ENCODE measurements around the gene TUBGCP2.
"Not testable (repeated sequence)": the region's sequence is repeated elsewhere in the genome, so short reads cannot be mapped to it uniquely, and the experiment has no call there.

Gene TUBGCP2

DNA sequence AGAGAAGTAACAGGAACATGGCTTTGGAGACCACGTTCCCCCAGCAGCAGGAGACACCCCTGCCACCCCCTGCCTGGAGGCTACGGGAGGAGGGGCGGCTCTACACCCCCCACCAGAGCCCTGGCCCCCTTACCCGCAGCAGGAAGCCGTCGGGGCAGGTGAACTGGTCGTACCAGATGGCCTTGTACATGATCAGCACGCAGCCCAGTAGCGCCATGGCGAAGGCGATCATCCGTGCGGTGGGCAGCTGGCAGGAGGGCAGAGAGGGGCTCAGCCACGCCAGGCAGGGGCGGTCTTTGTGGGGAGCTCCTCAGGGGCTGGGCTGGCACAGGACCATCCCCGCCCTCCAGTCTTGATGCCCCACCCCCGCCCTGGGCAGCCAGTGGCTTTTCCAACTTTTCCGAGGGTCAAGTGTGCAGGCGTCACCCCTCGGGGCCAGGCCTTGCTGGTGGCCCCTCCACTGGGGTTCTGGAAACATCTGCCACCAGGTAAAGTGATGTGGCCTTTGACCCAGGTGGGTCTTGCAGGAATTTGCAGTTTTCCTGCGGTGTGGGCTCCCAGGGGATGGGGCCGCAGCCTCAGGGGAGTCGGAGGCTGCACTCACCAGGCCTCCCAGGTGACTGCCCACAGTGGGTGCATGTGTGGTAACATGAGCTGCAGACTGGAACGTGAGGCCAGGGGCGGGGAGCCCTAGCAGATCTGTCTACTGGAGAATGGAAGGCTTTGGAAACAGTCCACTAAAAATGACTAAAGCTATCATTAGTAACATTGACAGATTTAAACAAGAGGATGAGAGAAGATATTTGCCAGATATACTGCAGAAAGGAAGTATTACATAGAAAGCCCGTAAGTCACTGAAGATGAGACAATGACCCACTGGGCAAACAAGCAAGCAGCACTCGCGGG lies 18.3 kb upstream of the TUBGCP2 start:
- in situ Hi-C loops (cut with MboI; ENCODE audit: low sequenced_read_pairs): no loop called here

DNA sequence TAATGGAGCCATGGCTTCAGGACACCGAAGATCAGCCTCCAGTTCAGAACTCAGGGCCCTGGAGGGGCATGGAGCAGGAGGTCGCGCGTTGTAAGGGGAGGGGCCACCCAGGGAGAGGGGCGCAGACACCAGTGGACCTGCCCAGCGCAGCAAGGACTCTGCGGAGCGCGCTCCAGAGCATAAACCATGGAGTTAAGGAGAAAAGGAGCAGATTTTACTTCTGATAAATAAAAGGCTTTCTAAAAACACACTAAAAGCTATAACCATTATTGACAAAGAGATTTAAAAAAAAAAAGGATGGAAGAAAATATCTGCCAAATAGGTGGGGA lies 17.5 kb upstream of the TUBGCP2 start:
- in situ Hi-C loops (cut with MboI; ENCODE audit: low sequenced_read_pairs): no loop called here

GRCh38 chr10:133325440-133326222 lies 17.0 kb upstream of the TUBGCP2 start:
- in situ Hi-C loops (cut with MboI; ENCODE audit: low sequenced_read_pairs): no loop called here

DNA sequence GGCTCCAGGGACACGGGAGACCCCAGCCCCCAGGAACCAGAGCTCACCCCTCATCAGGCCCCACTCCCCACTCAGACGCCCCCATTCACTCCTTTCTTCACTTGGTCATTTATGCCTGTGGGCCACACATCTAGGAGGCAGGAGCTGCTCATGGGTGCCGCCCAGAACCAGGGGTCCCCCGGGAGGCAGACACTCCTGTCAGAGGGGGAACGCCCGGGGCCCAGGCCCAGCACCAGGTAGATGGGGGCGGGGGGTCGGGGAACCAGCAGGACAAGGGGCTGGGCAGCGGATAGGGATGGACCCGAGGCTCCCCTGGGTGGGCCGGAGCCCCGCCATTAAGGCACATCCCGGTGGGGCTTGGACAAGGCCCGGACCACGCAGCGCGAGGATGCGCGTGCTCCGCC lies 16.2 kb upstream of the TUBGCP2 start:
- in situ Hi-C loops (cut with MboI; ENCODE audit: low sequenced_read_pairs): no loop called here

DNA sequence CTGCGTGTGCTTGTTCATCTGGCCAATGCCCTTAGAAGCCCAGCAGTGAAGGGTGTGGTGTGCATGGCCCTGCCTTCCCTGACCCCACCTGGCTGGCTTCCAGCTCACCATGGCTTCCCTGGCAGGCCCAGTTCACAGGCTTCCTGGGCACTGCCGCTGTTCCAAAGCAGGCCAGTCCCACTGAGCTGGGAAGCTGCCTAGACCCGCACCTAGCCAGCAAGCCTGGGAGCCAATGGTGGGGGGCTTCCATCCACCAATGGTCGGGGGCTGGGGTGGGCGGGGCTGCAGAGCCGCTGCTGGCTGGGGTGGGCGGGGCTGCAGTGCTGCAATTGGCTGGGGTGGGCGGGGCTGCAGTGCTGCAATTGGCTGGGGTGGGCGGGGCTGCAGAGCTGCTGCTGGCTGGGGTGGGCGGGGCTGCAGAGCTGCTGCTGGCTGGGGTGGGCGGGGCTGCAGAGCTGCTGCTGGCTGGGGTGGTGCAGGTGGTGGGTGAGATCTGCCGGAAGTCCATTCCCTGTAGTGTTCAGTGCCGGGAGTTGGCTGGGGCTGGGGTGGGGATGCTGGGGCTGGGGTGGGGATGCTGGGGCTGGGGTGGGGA lies 15.6 kb upstream of the TUBGCP2 start:
- in situ Hi-C loops (cut with MboI; ENCODE audit: low sequenced_read_pairs): no loop called here

DNA sequence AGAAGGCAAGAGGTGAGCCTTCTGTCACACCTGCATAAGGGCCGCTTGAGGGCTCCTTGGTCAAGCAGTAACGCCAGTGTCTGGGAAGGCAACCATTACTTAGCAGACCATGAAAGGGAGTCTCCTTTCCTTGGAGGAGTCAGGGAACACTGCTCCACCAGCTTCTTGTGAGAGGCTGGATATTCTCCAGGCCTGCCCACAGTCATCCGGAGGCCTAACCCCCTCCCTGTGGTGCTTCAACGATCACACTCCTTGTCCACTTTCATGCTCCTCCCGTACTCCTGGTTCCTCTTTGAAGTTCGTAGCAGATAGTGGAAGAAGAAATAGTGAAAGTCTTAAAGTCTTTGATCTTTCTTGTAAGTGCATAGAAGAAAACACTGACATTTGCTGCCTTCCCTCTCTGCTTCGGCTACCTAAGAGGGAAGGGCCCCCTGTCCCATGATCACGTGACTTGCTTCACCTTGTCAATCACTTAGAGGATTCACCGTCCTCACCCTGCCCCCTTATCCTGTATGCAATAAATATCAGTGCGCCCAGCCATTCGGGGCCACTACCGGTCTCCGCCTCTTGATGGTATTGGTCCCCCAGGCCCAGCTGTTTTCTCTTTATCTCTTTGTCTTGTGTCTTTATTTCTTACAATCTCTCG lies 13.5 kb upstream of the TUBGCP2 start:
- in situ Hi-C loops (cut with MboI; ENCODE audit: low sequenced_read_pairs): not testable (repeated sequence)

GRCh38 chr10:133320852-133321422 lies 12.3 kb upstream of the TUBGCP2 start:
- in situ Hi-C loops (cut with MboI; ENCODE audit: low sequenced_read_pairs): not testable (repeated sequence)

- in situ Hi-C loops (cut with MboI; ENCODE audit: low sequenced_read_pairs): no loop called here
These were observed 9.9 kb upstream of the TUBGCP2 start for GRCh38 chr10:133318494-133319127.

GRCh38 chr10:133316732-133317131 lies 8.1 kb upstream of the TUBGCP2 start:
- in situ Hi-C loops (cut with MboI; ENCODE audit: low sequenced_read_pairs): no loop called here

DNA sequence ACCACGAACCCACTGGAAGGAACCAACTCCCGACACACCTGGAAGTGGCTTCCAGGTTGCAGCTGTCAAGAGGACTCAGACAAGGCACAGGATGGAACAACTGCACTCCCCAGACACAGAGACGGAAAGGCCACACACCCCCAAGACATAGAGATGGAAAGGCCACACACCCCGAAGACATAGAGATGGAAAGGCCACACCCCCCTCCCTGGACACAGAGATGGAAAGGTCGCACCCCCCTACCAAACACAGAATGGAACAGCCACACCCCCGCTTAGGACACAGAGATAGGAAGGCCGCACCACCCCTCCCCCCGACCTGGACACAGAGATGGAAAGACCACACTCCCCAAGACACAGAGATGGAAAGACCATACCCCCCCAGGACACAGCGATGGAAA lies 7.6 kb upstream of the TUBGCP2 start:
- in situ Hi-C loops (cut with MboI; ENCODE audit: low sequenced_read_pairs): no loop called here

DNA sequence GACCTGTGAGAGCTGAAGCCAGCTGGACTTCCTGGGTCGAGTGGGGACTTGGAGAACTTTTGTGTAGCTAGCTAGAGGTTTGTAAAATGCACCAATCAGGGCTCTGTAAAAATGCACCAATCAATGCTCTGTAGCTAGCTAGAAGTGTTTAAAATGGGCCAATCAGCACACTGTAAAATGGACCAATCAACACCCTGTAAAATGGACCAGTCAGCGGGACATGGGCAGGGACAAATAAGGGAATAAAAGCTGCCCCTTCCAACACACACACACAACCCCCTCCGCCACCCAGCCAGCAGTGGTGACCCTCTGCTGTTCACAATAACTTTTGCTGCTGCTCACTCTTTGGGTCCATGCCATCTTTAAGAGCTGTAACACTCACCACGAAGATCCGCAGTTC lies 7.2 kb upstream of the TUBGCP2 start:
- in situ Hi-C loops (cut with MboI; ENCODE audit: low sequenced_read_pairs): no loop called here

DNA sequence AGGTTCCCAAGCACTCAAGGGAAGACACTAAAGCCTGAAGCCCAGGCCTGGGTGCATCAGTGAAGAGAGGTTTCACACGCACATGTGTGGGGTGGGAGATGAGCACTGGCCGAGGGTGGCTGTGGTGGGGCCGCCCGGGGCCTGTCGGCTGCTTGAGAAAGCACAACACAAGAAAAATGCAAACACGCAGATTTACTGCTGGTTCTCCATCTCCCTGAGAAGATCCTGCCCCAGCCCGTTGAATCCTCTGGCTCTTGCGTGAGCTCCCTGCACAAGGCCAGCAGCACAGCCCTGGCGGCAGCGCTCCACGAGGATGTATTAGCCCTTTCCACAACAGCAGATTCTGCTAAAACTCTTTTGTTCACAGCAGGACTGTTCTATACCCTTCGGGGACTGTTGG lies 6.2 kb upstream of the TUBGCP2 start:
- in situ Hi-C loops (cut with MboI; ENCODE audit: low sequenced_read_pairs): no loop called here

DNA sequence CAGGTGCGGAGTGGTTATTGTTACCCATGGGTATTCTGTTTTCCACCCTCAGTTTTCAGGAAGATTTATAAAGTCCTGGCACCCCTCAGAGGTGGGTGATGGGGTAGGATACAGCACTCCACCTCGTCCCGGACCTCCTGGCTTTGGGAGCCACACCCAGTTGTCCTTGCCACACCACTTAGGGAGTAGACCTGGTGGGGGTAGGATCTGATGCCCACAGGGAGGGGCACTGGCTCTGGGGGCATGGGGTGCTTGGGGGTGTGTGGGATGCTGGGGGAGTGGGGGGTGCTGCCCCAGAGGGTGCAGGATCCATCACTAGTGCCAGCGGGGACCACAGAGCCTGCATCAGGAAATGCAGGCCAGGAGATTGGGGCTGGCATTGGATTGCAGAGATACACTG lies 4.5 kb upstream of the TUBGCP2 start:
- in situ Hi-C loops (cut with MboI; ENCODE audit: low sequenced_read_pairs): no loop called here

DNA sequence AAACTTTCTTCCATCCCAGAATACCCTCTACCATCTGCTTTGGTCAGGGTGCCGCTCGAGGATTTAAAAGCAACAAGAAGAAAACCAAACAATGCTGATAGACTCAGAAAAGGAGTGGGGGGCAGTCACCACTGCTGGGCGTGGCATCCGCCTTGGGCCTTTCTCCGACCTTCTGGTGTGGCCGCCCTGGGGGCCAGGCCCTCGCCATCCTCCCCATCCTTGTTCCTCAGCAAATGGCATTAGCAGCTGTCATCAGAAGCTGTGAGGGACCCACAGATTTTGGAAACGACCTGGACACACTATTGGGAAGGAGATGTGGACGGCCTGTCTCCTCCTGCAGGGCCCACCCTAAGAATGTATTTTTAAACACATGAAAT lies 4.1 kb upstream of the TUBGCP2 start:
- in situ Hi-C loops (cut with MboI; ENCODE audit: low sequenced_read_pairs): no loop called here

- in situ Hi-C loops (cut with MboI; ENCODE audit: low sequenced_read_pairs): no loop called here
These were observed 3.5 kb upstream of the TUBGCP2 start for GRCh38 chr10:133312016-133312768.

DNA sequence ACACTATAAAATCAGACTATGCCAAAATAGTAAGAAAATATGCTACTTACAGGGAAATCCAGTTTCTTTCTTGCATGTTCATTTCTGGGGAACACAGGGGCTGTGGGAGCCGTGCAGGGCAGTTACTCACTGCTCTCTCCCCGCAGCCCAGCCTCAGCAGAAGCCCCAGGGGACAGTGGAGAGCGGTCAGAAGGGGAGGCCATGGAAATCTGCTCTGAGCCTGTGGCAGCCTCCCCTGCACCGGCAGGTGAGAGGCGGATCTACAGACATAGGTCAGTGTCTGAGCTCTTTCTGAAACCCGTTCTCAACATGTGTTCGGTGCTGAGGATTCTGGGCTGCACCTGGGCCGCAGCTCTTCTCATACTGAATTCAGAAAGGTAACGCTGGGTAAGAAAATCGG lies 2.9 kb upstream of the TUBGCP2 start:
- in situ Hi-C loops (cut with MboI; ENCODE audit: low sequenced_read_pairs): no loop called here

GRCh38 chr10:133310789-133311188 lies 2.1 kb upstream of the TUBGCP2 start:
- in situ Hi-C loops (cut with MboI; ENCODE audit: low sequenced_read_pairs): no loop called here

GRCh38 chr10:133310399-133310755 lies 1.7 kb upstream of the TUBGCP2 start:
- in situ Hi-C loops (cut with MboI; ENCODE audit: low sequenced_read_pairs): no loop called here

- in situ Hi-C loops (cut with MboI; ENCODE audit: low sequenced_read_pairs): no loop called here
These were observed 1.2 kb upstream of the TUBGCP2 start for GRCh38 chr10:133309720-133310398.
